GM12892 (cell line): ENCODE data around the gene BRD9.

Experiments
- POLR2A ChIP-seq: IDR thresholded peaks from 2 replicates; pipeline ENCODE4 v1.6.1; 2011; ENCODE audit warnings: low read depth, low read length, control low read depth
- POLR2AphosphoS5 ChIP-seq: IDR thresholded peaks from 2 replicates; pipeline ENCODE4 v1.6.1; 2011; ENCODE audit warnings: low read depth, low read length, control low read depth

DNA sequence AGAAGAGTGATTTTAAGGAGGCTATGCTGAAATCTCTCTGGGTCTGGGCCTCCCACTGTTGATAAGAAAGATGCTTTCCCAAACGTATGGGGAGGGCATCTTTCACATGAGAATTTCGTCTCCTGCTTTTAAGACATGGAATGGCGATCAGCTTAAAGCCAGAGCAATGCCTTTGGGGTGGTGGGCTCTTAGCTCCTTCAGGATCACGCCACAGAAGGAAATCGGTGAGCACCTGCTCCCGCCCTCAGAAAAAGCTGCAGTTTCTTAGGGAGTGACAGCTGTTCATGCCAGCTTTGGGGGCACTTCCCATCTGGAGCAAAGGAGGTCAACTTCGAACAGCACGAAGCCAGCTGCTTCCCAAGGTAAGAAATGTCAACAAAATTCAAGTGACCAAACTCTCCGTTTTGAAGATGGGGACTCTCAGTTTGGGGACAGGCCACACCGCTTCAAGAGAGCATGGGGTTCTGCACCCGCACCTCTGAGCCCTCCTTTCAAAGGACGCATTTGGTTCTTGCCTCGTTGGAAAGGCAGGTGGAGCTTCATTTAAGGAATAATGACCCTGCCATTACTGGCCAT, 39.1 kb upstream of the BRD9 start:
- TF ChIP-seq POLR2AphosphoS5 (no peak), POLR2A (no peak)
